GM23248 (cell line): ENCODE results near the gene DTNB.

Experiments used
- EZH2 ChIP-seq: fragments of 200-600 bp; sonication (generic); IDR thresholded peaks from 2 replicates; pipeline ENCODE4 v1.6.1; 2018; ENCODE audit warnings: antibody characterized with exemption, mild to moderate bottlenecking; ENCODE audit not compliant: insufficient read depth, poor library complexity, severe bottlenecking
- EZH2phosphoT487 ChIP-seq: fragments of 200-600 bp; sonication (generic); IDR thresholded peaks from 2 replicates; pipeline ENCODE4 v1.6.1; 2018; ENCODE audit warnings: antibody characterized with exemption, moderate library complexity, mild to moderate bottlenecking, low read depth; ENCODE audit not compliant: insufficient read depth

DNA sequence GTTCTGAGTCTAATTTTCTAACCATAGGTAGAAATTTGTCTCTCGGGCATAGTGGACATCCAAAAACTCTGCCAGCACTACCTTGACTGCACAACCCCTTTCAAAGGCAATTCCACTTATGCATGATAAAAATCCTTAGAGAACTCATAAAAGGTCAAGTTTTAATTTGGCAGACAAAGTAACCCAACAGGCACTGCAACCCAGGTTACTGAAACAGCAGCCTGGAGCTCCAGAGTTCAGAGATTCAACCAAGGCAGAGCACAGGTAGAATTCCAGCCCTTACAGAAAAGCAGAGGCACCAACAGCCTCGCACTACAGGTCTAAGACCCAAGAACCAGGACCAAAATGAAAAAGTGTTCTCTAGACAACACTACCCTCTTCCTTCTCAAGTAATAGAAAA, 1.8 kb downstream of the DTNB start:
- TF ChIP-seq EZH2 (no peak), EZH2phosphoT487 (no peak)
